Psoas muscle (tissue), 8 donors: ENCODE data around the gene RAD51B. TPM values are rescaled to one million over a fixed set of nuclear protein-coding genes. Genes with fewer than 3 reads are reported as not detected.

ENCODE experiments used
- ATAC-seq, 4 donors: fragments of 200-7000 bp; cut with Tn5 transposase; one replicate each; pipeline ENCODE4 v1.9.1; 2020; ENCODE audit warnings: moderate library complexity in 3 of 4, mild to moderate bottlenecking in 2 of 4
- DNase-seq, 2 donors: peaks; one replicate each; pipeline ENCODE4 v3.0.0-alpha.2; 2020
- H3K27ac ChIP-seq: fragments of 200-600 bp; one replicate; pipeline ENCODE4 v1.8.0; 2022
- H3K27me3 ChIP-seq, 3 donors: fragments of 200-600 bp in 1 of 3; one replicate each; pipeline versions ENCODE4 v1.6.1 to v1.8.0; 2013 to 2022; ENCODE audit warnings: low read length in 2 of 3, mild to moderate bottlenecking in 2 of 3, moderate library complexity in 1 of 3; ENCODE audit not compliant: insufficient read depth in 3 of 3
- H3K36me3 ChIP-seq, 2 donors: fragments of 200-600 bp in 1 of 2; one replicate each; pipeline versions ENCODE4 v1.6.1 to v1.8.0; 2013 to 2022; ENCODE audit warnings: low read depth in 1 of 2, mild to moderate bottlenecking in 1 of 2, moderate library complexity in 1 of 2; ENCODE audit not compliant: insufficient read depth in 1 of 2
- H3K4me1 ChIP-seq: fragments of 200-600 bp; one replicate; pipeline ENCODE4 v1.8.0; 2022
- H3K4me3 ChIP-seq: fragments of 200-600 bp; one replicate; pipeline ENCODE4 v1.8.0; 2022; ENCODE audit warnings: mild to moderate bottlenecking
- H3K9me3 ChIP-seq: fragments of 200-600 bp; one replicate; pipeline ENCODE4 v1.8.0; 2022
- CTCF ChIP-seq: fragments of 200-600 bp; IDR thresholded peaks from one replicate; pipeline ENCODE4 v1.8.0; 2022; ENCODE audit warnings: antibody characterized with exemption
- WGBS, 3 donors: extraction: QIAGEN DNeasy Blood & Tissue Kit; methylation state at CpG; one replicate each; pipeline versions ENCODE4 v1.1.6 to v1.1.7; 2013; 5-methylcytosine and 5-hydroxymethylcytosine counted together
- intact Hi-C, 2 donors: fragments of 100-400 bp; cut with DNase I; formaldehyde crosslinking; loops; one replicate each; pipeline versions ENCODE4 v1.11.0 to v1.14.2; 2022
- polyA plus RNA-seq, 3 donors: library from polyadenylated mRNA; stranded (reverse); fragments of 200-250 nt; gene quantifications; one replicate each; pipeline ENCODE4 v1.2.3, GENCODE V29; 2013
- total RNA-seq, 4 donors: library from RNA; stranded (reverse); fragmentation: NEBNext Ultra II Directional in 2 of 4; extraction: Animal tissue kit (Norgen Biotek cat#: 25700) in 2 of 4; gene quantifications; one replicate each; pipeline versions ENCODE4 v1.2.1 to v1.2.4, GENCODE V29; 2021 to 2023
- donor health status: healthy with polysubstance abuse.
- donor health status: DM: no; HTN: no; CAD: no; lungs with moderate emphysema.
- donor health status: Bipolar disorder and iron deficiency.
- donor health status: healthy.
- donor health status: DM: yes; HTN: yes; CAD: no.
- donor health status: DM: no; HTN: no; CAD: no.
- donor health status: DM: no; HTN: no; CAD: no.
- donor health status: DM: yes; HTN: yes; CAD: no.

The RAD51B gene
- total and polyA plus RNA-seq, 7 donors: 0.60 to 7.2 (median 2.2) TPM

GRCh38 chr14:68141281-68142088 lies 321.9 kb downstream of the RAD51B start:
- DNase-seq (no peak), ATAC-seq (no peak)
- Histone ChIP-seq H3K36me3 (no peaks in the 10 kb centered on the region), H3K4me1 (peaks cover 85% of the 10 kb centered on the region), H3K27me3 (no peaks in the 10 kb centered on the region), H3K9me3 (no peaks in the 10 kb centered on the region), H3K27ac (peak overlapping the region; percentile 81), H3K4me3 (no peak overlapping the region)
- intact Hi-C loops: loop anchor here in 1 of 2 donors (5.0 kb wide), 3 partner anchors 91 to 651 kb away; partner anchors contain the start of gene ZFP36L1
- 46 to 66% (median 48%) methylated on average over 5 of the region's 5 CpGs for WGBS, 3 donors
- TF ChIP-seq CTCF: no peak

- H3K9me3 ChIP-seq: peaks cover 2% of the 10 kb centered on the region
- peaks cover 90% of the 10 kb centered on the region for H3K4me1 ChIP-seq
- H3K4me3 ChIP-seq: no peak overlapping the region
- peak; percentile 35 to 62 (median 47) for ATAC-seq
- intact Hi-C loops: loop anchor here in 1 of 2 donors (5.0 kb wide), 3 partner anchors 89 to 649 kb away; partner anchors contain the start of gene ZFP36L1
- H3K36me3 ChIP-seq: no peaks in the 10 kb centered on the region
- no peak for TF ChIP-seq CTCF
- no peaks in the 10 kb centered on the region for H3K27me3 ChIP-seq
- WGBS, 3 donors: 31 to 35% (median 34%) methylated on average over 4 of the region's 4 CpGs
- peak overlapping the region; percentile 85 for H3K27ac ChIP-seq
- peak; percentile 81 to 87 for DNase-seq
Measured at GRCh38 chr14:68143341-68143841, 323.8 kb downstream of the RAD51B start.

GRCh38 chr14:68144051-68144681 lies 324.6 kb downstream of the RAD51B start:
- Histone ChIP-seq H3K36me3 (no peaks in the 10 kb centered on the region), H3K9me3 (peaks cover 6% of the 10 kb centered on the region), H3K27ac (peak overlapping the region; percentile 85), H3K27me3 (no peaks in the 10 kb centered on the region), H3K4me1 (peaks cover 82% of the 10 kb centered on the region), H3K4me3 (no peak overlapping the region)
- peak; percentile 40 to 85 (median 84) for ATAC-seq
- TF ChIP-seq CTCF: no peak
- DNase-seq: peak; percentile 49 to 66
- intact Hi-C loops: loop anchor here in 1 of 2 donors (5.0 kb wide), 3 partner anchors 88 to 648 kb away; partner anchors contain the start of gene ZFP36L1
- 19 to 50% (median 27%) methylated on average over 3 of the region's 3 CpGs for WGBS, 3 donors

- DNase-seq: no peak
- peaks cover 74% of the 10 kb centered on the region for H3K4me1 ChIP-seq
- H3K27me3 ChIP-seq: no peaks in the 10 kb centered on the region
- no peak overlapping the region for H3K4me3 ChIP-seq
- no peak for TF ChIP-seq CTCF
- peak overlapping the region; percentile 85 for H3K27ac ChIP-seq
- intact Hi-C loops: loop anchor here in 1 of 2 donors (5.0 kb wide), 1 partner anchor 672 kb away; no protein-coding TSS in a partner anchor
- no peak for ATAC-seq
- H3K9me3 ChIP-seq: peaks cover 6% of the 10 kb centered on the region
- 85 to 91% (median 86%) methylated on average over 2 of the region's 2 CpGs for WGBS, 3 donors
- no peaks in the 10 kb centered on the region for H3K36me3 ChIP-seq
Measured at GRCh38 chr14:68145036-68145435, 325.5 kb downstream of the RAD51B start.
